ENCODE measurements around the gene CCDC178.
"Not testable (repeated sequence)": the region's sequence is repeated elsewhere in the genome, so short reads cannot be mapped to it uniquely, and the experiment has no call there.

The CCDC178 gene

DNA sequence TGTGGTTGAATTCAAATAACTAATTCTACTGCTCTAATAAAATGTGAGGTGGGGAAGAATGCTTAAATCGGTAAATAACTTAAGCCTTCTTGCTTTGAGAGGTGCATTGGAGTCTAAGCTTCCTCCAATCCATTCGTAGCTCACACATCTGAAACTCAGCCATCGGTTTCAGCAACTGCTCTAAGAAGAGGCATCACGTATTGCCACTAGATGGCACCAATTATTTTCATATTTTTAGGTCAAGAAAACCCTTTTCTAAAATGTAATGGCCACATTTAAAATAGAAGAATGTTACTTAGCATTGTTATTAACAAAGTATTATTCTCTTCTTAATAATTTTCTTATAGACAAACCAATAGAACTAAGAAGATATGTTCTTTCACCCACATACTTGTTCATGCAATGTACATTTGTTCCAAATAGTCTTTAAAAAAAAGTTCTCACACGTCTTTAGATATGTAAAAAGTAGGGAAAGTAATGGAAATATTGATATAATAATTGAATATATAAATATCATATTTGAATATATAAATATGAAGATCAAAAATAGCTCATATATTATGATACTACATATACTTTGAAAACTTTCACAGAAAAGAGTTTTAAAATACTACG lies 229.8 kb downstream of the CCDC178 start:
- DNase-seq: no peak

- DNase-seq: no peak
Observed at GRCh38 chr18:33205777-33206176, 234.7 kb downstream of the CCDC178 start.

DNA sequence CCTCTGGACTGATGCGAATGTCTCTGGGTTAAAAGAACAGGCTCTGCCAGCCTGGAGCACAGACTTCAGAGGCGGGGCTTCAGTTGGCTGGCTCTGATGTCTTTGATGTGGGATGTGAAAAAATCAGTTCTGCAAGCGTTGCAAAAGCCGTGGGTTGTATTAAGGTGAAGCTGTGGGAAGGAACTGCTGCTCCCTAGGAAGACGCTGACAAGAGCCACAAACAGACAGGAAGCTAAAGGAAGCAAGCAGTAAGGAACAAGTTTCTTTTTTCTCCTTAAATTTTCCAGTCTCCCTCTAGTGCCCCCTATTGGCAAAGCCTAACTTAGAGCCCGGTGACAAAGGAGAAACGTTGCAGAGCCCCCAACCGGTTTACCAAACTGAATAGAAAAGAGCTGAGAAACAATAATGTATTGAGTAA lies 239.0 kb downstream of the CCDC178 start:
- no peak for DNase-seq

DNA sequence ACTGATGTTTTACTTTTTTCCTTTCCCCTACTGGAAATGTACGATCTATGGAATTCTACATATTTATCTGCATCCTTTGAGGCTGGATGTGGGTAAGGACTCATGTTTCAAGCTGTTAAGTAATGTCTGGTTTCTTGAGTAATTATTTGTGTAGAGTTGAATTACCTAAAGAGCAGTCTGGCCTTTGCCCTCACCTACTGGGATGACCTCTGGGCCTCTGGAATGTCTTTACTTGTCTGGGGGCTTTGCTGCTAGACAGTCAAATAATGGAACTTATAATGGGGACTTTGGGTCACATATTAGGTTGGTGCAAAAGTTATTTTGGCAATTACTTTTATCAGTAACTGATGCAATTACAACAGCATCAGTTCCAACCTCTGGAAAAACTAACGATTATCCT lies 244.7 kb downstream of the CCDC178 start:
- no peak for DNase-seq

DNA sequence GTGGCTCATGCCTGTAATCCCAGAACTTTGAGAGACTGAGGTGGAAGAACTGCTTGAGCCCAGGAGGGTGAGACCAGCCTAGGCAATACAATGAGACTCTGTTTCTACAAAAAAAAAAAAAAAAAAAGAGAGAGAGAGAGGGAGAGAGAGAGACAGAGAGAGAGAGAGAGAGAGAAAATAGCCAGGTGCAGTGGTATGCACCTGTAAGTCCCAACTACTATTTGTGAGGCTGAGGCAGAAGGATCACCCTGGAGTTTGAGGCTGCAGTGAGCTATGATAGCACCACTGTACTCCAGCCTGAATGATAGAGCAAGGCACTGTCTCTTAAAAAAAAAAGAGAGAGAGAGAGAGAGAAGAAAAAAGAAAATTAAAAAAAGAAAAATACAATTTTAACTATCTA lies 245.7 kb downstream of the CCDC178 start:
- no peak for DNase-seq

- DNase-seq: no peak
Observed at GRCh38 chr18:33184958-33185357, 255.6 kb downstream of the CCDC178 start.

- DNase-seq: no peak
Observed at GRCh38 chr18:33184175-33184574, 256.3 kb downstream of the CCDC178 start.

GRCh38 chr18:33183136-33183535 lies 257.4 kb downstream of the CCDC178 start:
- DNase-seq: no peak

DNA sequence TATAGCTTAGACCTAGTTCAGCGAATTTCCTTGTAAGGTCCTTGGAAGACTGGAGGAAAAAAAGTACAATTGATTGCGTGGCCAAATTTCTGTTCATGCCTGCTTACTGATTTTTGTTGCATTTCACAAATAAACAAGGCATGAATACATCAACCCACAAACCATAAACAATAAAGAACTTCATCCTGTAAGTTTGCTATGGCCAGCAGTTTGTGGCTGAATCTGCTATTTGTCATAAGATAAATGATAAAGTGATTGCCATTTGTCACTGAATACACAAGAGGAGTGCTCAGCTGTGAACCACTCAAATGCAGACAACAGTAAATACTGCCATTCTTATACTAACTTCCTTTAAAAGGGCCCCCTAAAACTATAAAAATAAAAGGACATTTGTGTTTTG lies 259.5 kb downstream of the CCDC178 start:
- DNase-seq: no peak

GRCh38 chr18:33169218-33169617 lies 271.3 kb downstream of the CCDC178 start:
- no peak for DNase-seq

- not testable (repeated sequence) for DNase-seq
Observed at GRCh38 chr18:33164121-33164520, 276.4 kb downstream of the CCDC178 start.

GRCh38 chr18:33161131-33161530 lies 279.4 kb downstream of the CCDC178 start:
- no peak for DNase-seq

- no peak for DNase-seq
Observed at GRCh38 chr18:33159151-33159550, 281.4 kb downstream of the CCDC178 start.

GRCh38 chr18:33157893-33158292 lies 282.6 kb downstream of the CCDC178 start:
- no peak for DNase-seq

GRCh38 chr18:33156906-33157470 lies 283.5 kb downstream of the CCDC178 start:
- DNase-seq: no peak

DNA sequence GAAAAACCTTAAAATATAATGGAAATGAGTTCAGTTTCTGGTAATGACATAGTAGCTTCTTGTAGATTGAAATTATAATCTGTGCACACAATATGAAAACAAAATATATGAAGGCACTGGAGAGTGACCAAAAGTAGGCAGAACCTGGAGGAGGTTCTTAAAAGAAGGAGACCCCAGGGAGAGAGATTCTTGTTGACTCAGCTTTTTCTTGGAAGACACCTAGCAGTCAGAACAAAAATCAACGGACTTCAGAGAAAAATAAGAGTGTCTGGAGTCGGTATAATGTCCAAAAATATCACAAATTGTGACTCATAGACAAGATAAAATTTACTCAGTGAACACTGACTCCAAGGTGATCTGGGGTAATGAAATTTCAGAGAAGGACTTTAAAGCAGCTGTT lies 286.5 kb downstream of the CCDC178 start:
- DNase-seq: no peak

- DNase-seq: no peak
Observed at GRCh38 chr18:33152376-33152775, 288.1 kb downstream of the CCDC178 start.

- not testable (repeated sequence) for DNase-seq
Observed at GRCh38 chr18:33147811-33148210, 292.7 kb downstream of the CCDC178 start.

- DNase-seq: no peak
Observed at GRCh38 chr18:33146014-33146413, 294.5 kb downstream of the CCDC178 start.

GRCh38 chr18:33135951-33136660 lies 304.4 kb downstream of the CCDC178 start:
- DNase-seq: no peak

GRCh38 chr18:33132657-33133056 lies 307.9 kb downstream of the CCDC178 start:
- DNase-seq: no peak

DNA sequence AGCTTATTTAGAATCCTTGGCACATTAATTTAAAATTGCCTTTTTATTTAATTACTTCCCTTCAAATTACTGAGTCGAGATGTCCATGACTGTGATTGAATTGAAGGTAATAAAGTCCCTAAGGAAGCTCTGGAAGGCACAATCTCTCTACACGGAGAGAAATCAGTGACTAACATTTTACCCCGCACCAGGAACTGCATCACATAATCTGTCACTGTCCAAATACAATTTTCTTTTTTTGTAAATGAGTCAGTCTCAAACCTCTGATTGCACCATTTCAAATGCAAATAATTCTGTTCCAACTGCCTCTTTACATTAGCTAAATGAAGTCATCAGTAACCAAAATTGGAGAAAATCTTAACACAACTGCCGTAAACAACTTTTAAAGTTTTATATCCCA lies 311.9 kb downstream of the CCDC178 start:
- no peak for DNase-seq

DNA sequence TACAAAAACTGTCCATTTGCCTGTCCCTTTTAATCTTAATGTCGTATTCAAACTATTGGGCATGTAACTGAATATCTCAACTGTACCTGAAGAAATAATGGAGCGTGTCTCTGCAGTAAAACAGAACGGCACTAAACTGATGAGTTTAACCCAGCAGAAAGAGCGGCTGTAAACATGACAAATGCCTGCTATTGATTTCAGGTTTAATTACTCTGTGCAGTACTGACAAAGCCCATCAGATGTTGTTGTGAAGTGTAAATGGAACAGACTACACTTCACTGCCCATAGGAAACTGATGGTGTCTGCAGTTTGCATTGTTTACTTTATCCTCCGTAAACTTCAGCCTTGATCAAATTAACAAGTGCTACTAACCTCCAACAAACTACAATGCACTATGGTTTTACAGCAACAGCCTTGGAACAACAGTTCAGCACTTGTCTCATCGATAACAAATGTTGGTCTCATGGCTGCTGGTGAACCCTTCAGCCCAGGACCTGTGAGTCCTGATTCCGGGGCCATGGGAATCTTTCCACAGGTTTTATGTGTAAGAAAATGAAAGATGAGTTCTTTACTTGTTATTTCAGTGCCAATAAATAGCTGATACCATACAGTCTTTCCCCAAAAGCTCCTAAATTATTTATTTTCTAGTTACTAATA lies 316.5 kb downstream of the CCDC178 start:
- DNase-seq: no peak

GRCh38 chr18:33116376-33116775 lies 324.1 kb downstream of the CCDC178 start:
- no peak for DNase-seq

Data from effector CD8-positive, alpha-beta T cell (primary cell).